Neuronal stem cell (in vitro differentiated cells): Measurements from ENCODE around the gene GABRG3. TPM values are rescaled to one million over a fixed set of nuclear protein-coding genes. Genes with fewer than 3 reads are reported as not detected.

Source experiments
- DNase-seq: peaks from one replicate; pipeline ENCODE4 v3.0.0-alpha.2; 2013; ENCODE audit warnings: low spot score
- H2AFZ ChIP-seq: one replicate; pipeline ENCODE4 v1.6.1; 2013; ENCODE audit warnings: mild to moderate bottlenecking, low read length, inconsistent platforms
- H2AK5ac ChIP-seq: 2 replicates; pipeline ENCODE4 v1.6.1; 2013; ENCODE audit warnings: low read depth, mild to moderate bottlenecking, inconsistent platforms, low read length, moderate library complexity, mixed read lengths
- H2BK120ac ChIP-seq: 2 replicates; pipeline ENCODE4 v1.6.1; 2013; ENCODE audit warnings: low read depth, mild to moderate bottlenecking, inconsistent platforms, low read length, moderate library complexity, mixed read lengths
- H2BK12ac ChIP-seq: one replicate; pipeline ENCODE4 v1.6.1; 2013; ENCODE audit warnings: low read length, inconsistent platforms
- H2BK15ac ChIP-seq: 2 replicates; pipeline ENCODE4 v1.6.1; 2013; ENCODE audit warnings: mild to moderate bottlenecking, low read length, inconsistent platforms, mixed read lengths
- H2BK5ac ChIP-seq: one replicate; pipeline ENCODE4 v1.6.1; 2013; ENCODE audit warnings: inconsistent platforms, mild to moderate bottlenecking, low read length, moderate library complexity
- H3K14ac ChIP-seq: one replicate; pipeline ENCODE4 v1.6.1; 2013; ENCODE audit warnings: low read length, inconsistent platforms
- H3K18ac ChIP-seq: 2 replicates; pipeline ENCODE4 v1.6.1; 2013; ENCODE audit warnings: low read length, inconsistent platforms
- H3K23ac ChIP-seq: 2 replicates; pipeline ENCODE4 v1.6.1; 2013; ENCODE audit warnings: low read depth, mild to moderate bottlenecking, mixed read lengths, low read length, inconsistent platforms; ENCODE audit not compliant: poor library complexity
- H3K27ac ChIP-seq: replicated peaks from 3 replicates; pipeline ENCODE4 v1.5.1; 2013; ENCODE audit warnings: low read length, inconsistent platforms
- H3K27me3 ChIP-seq, 3 experiments: 2 replicates each; pipeline ENCODE4 v1.6.1; 2013; ENCODE audit warnings: low read length in 3 of 3, mild to moderate bottlenecking in 2 of 3, inconsistent platforms in 1 of 3, low read depth in 1 of 3, mixed read lengths in 1 of 3, moderate library complexity in 1 of 3; ENCODE audit not compliant: control insufficient read depth in 3 of 3, insufficient read depth in 3 of 3
- H3K36me3 ChIP-seq, 2 donors: replicated peaks in 1 of 2; 2 replicates each; pipeline ENCODE4 v1.6.1; 2013; ENCODE audit warnings: low read length in 2 of 2; ENCODE audit not compliant: control insufficient read depth in 2 of 2, insufficient read depth in 2 of 2
- H3K4ac ChIP-seq: 2 replicates; pipeline ENCODE4 v1.6.1; 2013; ENCODE audit warnings: inconsistent platforms, mild to moderate bottlenecking, low read length, moderate library complexity
- H3K4me1 ChIP-seq, 2 donors: 1 replicate in 1 of 2; 2 replicates in 1 of 2; pipeline ENCODE4 v1.6.1; 2013; ENCODE audit warnings: low read length in 2 of 2, low read depth in 1 of 2; ENCODE audit not compliant: control insufficient read depth in 2 of 2, insufficient read depth in 1 of 2
- H3K4me2 ChIP-seq: one replicate; pipeline ENCODE4 v1.6.1; 2013; ENCODE audit warnings: mild to moderate bottlenecking, low read length, inconsistent platforms; ENCODE audit not compliant: insufficient read depth, poor library complexity, severe bottlenecking
- H3K4me3 ChIP-seq, 2 donors: 2 replicates each; pipeline ENCODE4 v1.5.1; 2013; ENCODE audit warnings: low read length in 2 of 2, mild to moderate bottlenecking in 2 of 2, inconsistent platforms in 1 of 2, moderate library complexity in 1 of 2
- H3K79me1 ChIP-seq: one replicate; pipeline ENCODE4 v1.6.1; 2013; ENCODE audit warnings: low read depth, mild to moderate bottlenecking, inconsistent platforms, low read length, moderate library complexity
- H3K9ac ChIP-seq: one replicate; pipeline ENCODE4 v1.6.1; 2013; ENCODE audit warnings: mild to moderate bottlenecking, low read depth, low read length, inconsistent platforms; ENCODE audit not compliant: poor library complexity
- H3K9me3 ChIP-seq, 2 donors: replicated peaks in 1 of 2; 2 replicates each; pipeline versions ENCODE3 to v1.6.1; 2013; ENCODE audit warnings: low read length in 2 of 2, mild to moderate bottlenecking in 2 of 2, inconsistent platforms in 1 of 2, low read depth in 1 of 2, mixed read lengths in 1 of 2, moderate library complexity in 1 of 2; ENCODE audit not compliant: control insufficient read depth in 2 of 2, insufficient read depth in 1 of 2
- H4K8ac ChIP-seq: one replicate; pipeline ENCODE4 v1.6.1; 2013; ENCODE audit warnings: low read depth, mild to moderate bottlenecking, inconsistent platforms, low read length, moderate library complexity
- H4K91ac ChIP-seq: one replicate; pipeline ENCODE4 v1.6.1; 2013; ENCODE audit warnings: low read length, low read depth, mild to moderate bottlenecking, inconsistent platforms; ENCODE audit not compliant: poor library complexity
- WGBS, 2 donors: extraction: QIAGEN DNeasy Blood & Tissue Kit; methylation state at CpG; one replicate each; pipeline ENCODE4 v1.1.7; 2013; ENCODE audit warnings: missing lambda C conversion rate in 2 of 2, mixed read lengths in 1 of 2; ENCODE audit not compliant: insufficient read length in 2 of 2, insufficient replicate concordance in 1 of 2; ENCODE audit errors: extremely low coverage in 2 of 2; 5-methylcytosine and 5-hydroxymethylcytosine counted together
- polyA plus RNA-seq, 2 experiments: library from polyadenylated mRNA; stranded (reverse); fragments of 200-250 nt; gene quantifications; one replicate each; pipeline ENCODE4 v1.2.3, GENCODE V29; 2013

Gene GABRG3
- 8.1 TPM for polyA plus RNA-seq (2013, experiment 1 of 2)
- polyA plus RNA-seq (2013, experiment 2 of 2) = 6.9 TPM

- Histone ChIP-seq H3K4me1 (peaks cover 0 to 12% of the 10 kb centered on the region in 2 donors), H3K27me3 (peaks cover 0 to 55% (median 7%) of the 10 kb centered on the region in 3 experiments), H2BK12ac (peak within 1 kb of the TSS; percentile 36), H3K36me3 (no peaks in the 10 kb centered on the region), H3K27ac (no peak within 1 kb of the TSS), H3K14ac (peak within 1 kb of the TSS; percentile 82), H2BK15ac (peak within 1 kb of the TSS; percentile 84), H3K18ac (peak within 1 kb of the TSS; percentile 99), H3K4me2 (peak within 1 kb of the TSS; percentile 61), H3K79me1 (no peaks in the 10 kb centered on the region), H3K23ac (no peak within 1 kb of the TSS), H3K9me3 (no peaks in the 10 kb centered on the region), H3K4ac (no peak within 1 kb of the TSS), H4K91ac (no peak within 1 kb of the TSS), H2BK120ac (no peak within 1 kb of the TSS), H4K8ac (peak within 1 kb of the TSS; percentile 90), H3K4me3 (peak within 1 kb of the TSS; percentile 12 to 91), H2BK5ac (peak within 1 kb of the TSS; percentile 31), H2AK5ac (no peak within 1 kb of the TSS), H3K9ac (peak within 1 kb of the TSS; percentile 85), H2AFZ (peak within 1 kb of the TSS; percentile 73)
- WGBS, 2 donors = no CpG with 5 or more reads among the region's 33 CpGs
- DNase-seq = peak; percentile 71
Observed at GRCh38 chr15:26970712-26971210, at the start of gene GABRG3. TSS of gene GABRG3 (plus strand) at chr15:26971181.

DNA sequence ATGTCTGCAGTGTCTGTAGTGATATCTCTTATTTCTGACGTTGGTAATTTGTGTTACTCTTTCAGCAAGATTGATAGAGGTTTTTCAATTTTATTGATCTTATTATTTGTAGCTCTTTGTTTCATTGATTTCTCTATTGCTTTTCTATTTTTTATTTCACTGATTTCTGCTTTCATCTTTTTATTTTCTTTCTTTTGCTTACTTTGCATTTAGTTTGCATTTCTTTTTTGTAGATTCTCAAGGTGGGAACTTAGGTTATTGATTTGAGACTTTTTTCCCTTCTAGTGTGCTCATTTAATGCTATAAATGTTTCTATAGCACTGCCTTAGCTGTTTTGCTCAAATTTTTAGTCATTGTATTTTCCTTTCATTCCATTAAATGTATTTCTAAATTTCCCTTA is 49.5 kb upstream of the GABRG3 start:
- Histone ChIP-seq H2BK15ac (no peak overlapping the region), H4K91ac (no peak overlapping the region), H3K4ac (no peak overlapping the region), H2BK5ac (no peak overlapping the region), H3K4me3 (no peak overlapping the region), H2BK12ac (no peak overlapping the region), H3K36me3 (no peaks in the 10 kb centered on the region), H3K79me1 (no peaks in the 10 kb centered on the region), H3K4me2 (no peak overlapping the region), H3K9me3 (peaks cover 0 to 2% of the 10 kb centered on the region in 2 donors), H3K27me3 (no peaks in the 10 kb centered on the region), H2AK5ac (no peak overlapping the region), H2BK120ac (no peak overlapping the region), H3K27ac (no peak overlapping the region), H3K4me1 (no peaks in the 10 kb centered on the region), H3K9ac (no peak overlapping the region), H3K18ac (no peak overlapping the region), H2AFZ (no peak overlapping the region), H3K14ac (no peak overlapping the region), H3K23ac (no peak overlapping the region), H4K8ac (no peak overlapping the region)
- WGBS, 2 donors = no CpG with 5 or more reads among the region's 1 CpG
- no peak for DNase-seq

- Histone ChIP-seq H4K91ac (no peak overlapping the region), H3K23ac (no peak overlapping the region), H3K4me3 (no peak overlapping the region), H2AK5ac (no peak overlapping the region), H3K79me1 (no peaks in the 10 kb centered on the region), H2BK15ac (no peak overlapping the region), H2BK120ac (no peak overlapping the region), H3K4me1 (peaks cover 0 to 3% of the 10 kb centered on the region in 2 donors), H3K9me3 (no peaks in the 10 kb centered on the region), H3K4me2 (no peak overlapping the region), H2AFZ (no peak overlapping the region), H4K8ac (no peak overlapping the region), H3K18ac (no peak overlapping the region), H3K4ac (no peak overlapping the region), H2BK5ac (no peak overlapping the region), H2BK12ac (no peak overlapping the region), H3K9ac (no peak overlapping the region), H3K36me3 (no peaks in the 10 kb centered on the region), H3K27me3 (no peaks in the 10 kb centered on the region), H3K14ac (no peak overlapping the region), H3K27ac (no peak overlapping the region)
- no peak for DNase-seq
- WGBS, 2 donors = no CpG with 5 or more reads among the region's 2 CpGs
Observed at GRCh38 chr15:26926081-26926480, 44.9 kb upstream of the GABRG3 start.

DNA sequence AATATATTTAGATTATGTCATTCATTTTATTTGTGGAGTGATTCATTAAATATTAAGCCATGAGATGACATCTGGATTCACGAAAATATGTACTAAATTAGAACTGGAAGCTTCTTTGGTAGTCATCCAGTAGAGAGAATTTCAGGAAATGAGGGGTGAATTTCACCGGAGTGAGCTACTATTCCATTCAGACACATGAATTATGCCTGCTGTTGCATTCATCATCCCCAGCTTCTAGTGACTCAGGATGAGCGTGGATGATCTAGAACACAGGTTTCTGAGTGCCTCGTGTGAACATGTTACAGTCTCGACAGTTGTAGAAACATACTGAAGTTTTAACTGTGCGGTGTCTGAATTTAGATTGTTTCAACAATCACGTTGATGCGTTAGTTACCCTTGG is 42.9 kb upstream of the GABRG3 start:
- no peaks in the 10 kb centered on the region for H3K79me1 ChIP-seq
- no peaks in the 10 kb centered on the region for H3K36me3 ChIP-seq
- no peak overlapping the region for H3K4me3 ChIP-seq
- no peak overlapping the region for H3K27ac ChIP-seq
- no peak for DNase-seq
- no peak overlapping the region for H2AK5ac ChIP-seq
- peaks cover 0 to 3% of the 10 kb centered on the region in 2 donors for H3K4me1 ChIP-seq
- H2BK12ac ChIP-seq = no peak overlapping the region
- no peak overlapping the region for H3K9ac ChIP-seq
- no peak overlapping the region for H2BK120ac ChIP-seq
- H2BK15ac ChIP-seq = no peak overlapping the region
- no peaks in the 10 kb centered on the region for H3K9me3 ChIP-seq
- no peak overlapping the region for H2BK5ac ChIP-seq
- no peak overlapping the region for H2AFZ ChIP-seq
- H3K27me3 ChIP-seq = no peaks in the 10 kb centered on the region
- H3K18ac ChIP-seq = no peak overlapping the region
- no peak overlapping the region for H3K23ac ChIP-seq
- H4K8ac ChIP-seq = no peak overlapping the region
- no peak overlapping the region for H4K91ac ChIP-seq
- no peak overlapping the region for H3K4me2 ChIP-seq
- H3K14ac ChIP-seq = no peak overlapping the region
- no CpG with 5 or more reads among the region's 8 CpGs for WGBS, 2 donors
- no peak overlapping the region for H3K4ac ChIP-seq
